GM21423 (cell line): Measurements from ENCODE around the gene ZDHHC3.
"Not testable (repeated sequence)": the region's sequence is repeated elsewhere in the genome, so short reads cannot be mapped to it uniquely, and the experiment has no call there.

ENCODE experiments used
- ATAC-seq: cut with Tn5 transposase; IDR thresholded peaks from one replicate; pipeline ENCODE4 v1.9.1; 2021; ENCODE audit warnings: mild to moderate bottlenecking, moderate library complexity; ENCODE audit not compliant: unreplicated experiment

Gene ZDHHC3

DNA sequence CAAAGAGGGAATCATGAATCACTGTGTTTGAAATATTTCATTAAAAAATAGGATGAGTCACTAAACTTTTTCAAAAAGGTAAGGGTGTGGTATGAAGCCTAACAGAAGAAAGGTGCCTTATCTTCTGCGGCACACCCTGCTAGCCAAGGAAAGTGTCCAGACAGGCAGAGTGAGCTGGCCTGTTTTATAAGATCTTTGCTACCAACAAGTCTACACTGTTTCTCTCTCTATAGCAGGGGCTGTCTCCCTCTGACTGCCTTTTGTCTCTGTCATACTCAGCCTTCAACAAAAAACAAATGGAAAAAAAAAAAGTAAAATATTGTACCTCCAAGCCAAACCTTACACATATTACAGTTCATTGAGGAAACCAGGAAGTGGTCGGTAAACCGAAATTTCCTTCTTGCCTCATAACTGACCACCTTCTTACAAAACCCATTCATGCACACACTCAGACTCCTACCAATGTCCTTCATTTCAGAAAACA lies 9.1 kb downstream of the ZDHHC3 start:
- ATAC-seq: no peak

DNA sequence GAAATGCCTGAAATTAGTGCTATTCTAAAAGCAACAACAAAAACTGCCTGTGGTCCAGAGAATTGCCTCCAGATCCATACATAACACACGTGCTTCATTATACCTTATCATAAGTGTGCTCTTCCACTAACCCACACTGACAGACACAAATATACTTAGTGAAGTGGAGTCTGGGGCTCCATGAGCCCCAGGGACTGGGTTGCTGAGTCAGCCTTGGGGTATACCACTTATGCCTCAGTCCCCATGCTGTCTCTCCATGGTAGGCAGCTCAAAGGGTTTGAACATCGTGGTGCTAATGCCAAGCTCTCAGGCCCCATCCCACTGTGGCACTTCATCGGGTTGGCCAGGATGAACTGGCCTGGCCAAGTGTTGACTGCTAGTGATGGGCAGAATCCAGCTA lies 10.8 kb downstream of the ZDHHC3 start:
- no peak for ATAC-seq

DNA sequence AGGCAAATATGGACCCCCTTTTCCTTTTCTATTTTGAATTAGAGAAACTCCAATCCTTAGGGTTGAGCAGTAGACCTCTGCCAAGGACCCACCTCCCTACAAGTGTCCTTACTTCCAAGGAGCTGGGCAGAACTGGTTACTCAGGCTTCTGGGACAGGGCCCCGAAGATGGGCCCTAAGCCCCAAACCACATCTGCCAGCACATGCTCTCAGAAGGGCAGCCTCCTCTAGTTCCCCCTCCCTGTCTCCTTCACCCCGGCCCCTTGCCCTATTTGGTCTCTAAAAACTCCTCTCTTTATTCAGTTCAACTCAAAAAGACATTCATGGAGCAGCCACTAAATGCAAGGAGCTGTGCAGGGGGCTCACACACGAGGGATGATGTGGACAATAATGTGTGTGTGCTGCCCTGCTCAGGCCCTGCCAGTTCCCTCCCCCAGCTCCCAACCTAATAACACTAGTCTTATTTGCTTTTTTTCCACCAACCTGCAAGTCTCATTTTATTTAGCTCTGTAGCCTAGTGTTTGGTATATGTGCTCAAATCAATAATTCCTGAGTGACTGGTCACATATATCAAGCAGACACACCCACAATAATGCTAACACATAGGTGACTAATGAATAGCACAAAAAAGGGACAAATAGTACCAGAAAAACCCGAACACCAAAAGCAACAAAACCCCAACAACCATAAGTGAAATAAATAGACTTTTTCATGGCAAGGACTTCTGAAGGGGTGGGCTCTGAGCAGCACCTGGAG lies 12.2 kb downstream of the ZDHHC3 start:
- no peak for ATAC-seq

DNA sequence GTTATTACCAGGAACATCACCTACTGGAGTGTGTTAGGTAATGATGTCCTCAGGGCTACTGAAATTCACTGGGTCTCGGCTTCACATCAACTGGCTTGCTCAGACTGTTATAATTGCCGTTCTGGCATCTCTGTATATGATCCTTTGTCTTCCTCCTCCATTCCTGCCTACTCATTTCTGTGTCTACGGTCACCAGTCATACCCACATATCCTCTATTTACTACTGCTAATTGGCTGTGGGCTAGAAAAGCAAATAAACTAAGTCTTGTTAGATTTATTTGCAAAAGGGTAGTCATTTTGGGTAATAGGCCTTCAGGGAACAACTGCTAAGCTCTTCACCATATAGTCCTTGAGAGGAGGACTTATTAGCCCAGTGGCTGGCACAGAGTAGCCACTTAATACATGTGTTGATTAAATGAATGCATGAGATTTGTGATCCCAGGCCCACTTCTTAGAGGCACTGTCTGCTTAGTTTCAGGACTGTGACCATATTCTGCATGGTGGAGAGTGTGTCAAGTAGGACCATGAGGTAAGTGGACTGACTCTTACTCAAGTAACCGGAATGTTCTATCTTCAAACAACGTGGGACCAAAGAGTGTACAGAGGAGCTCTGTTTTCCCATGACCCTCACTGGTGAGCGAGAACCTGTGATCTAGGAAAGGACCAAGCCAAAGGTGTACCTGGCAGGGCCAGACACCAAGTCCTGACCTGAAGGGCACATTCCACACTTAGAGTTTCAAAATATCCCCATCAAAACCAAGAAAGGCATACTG lies 13.2 kb downstream of the ZDHHC3 start:
- no peak for ATAC-seq

DNA sequence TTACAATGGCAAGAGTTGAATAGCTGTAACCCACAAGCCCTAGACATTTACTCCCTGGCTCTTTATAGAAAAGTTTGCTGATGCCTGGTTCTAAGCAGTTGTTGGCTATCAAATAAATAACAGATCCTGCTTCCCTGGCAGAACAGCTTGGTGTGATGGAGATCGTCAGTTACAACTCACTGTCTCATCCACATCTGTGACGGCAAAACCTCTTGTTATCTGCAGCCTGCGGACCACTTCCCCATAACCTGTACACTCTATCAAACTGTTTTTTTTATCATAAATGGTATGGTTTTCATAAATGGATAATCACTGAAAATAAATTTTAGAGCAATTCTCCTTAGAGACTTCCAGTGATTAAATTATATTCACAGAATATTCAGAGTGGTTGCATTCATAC lies 14.1 kb downstream of the ZDHHC3 start:
- no peak for ATAC-seq

DNA sequence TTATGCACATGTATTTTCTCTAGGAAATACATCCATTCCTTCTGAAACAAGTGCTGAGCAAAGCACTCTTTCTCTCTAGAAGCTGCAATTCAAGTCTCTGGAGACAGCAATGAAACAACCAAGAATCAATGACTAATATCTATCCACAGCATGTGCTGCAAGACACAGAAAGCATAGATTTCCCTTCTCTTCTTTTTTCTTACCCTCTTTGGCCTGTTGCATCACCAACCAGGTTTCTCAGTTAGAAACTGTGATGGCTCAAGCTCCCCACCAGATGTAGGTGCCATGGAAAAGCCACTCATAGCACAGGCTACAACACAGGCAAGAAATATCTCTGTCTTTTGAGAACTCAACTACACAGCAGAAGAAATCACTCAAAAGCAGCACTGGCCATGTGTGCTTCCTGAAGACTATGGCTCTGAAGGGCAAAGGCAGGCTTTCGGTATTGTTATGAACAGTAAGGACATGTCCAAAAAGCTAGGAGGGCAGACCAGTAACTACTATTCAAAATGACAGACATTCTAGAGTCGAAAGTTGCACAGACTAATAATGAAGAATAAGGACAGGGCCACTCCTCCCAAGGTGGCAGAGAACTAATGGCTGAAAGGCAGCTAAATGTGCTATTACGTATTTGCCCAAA lies 15.5 kb downstream of the ZDHHC3 start:
- no peak for ATAC-seq

DNA sequence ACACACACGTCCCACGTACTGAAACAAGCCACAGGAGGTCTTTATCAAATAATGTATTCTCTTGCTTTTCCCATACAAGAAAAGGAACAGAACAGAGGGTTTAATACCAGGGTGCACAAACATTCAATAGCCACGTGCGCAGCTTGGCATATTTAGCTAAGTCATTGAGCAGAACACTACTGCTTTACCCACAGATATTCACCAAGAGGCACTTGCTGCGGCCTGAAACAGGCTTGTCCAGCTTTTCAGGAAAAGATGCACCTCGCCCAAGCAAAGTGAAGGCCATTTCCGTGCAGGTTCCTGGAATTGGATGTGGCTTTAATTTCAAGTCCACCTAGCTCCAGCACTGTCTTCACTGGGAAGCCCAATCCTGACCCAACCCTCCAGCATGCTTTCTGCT lies 17.6 kb downstream of the ZDHHC3 start:
- no peak for ATAC-seq

DNA sequence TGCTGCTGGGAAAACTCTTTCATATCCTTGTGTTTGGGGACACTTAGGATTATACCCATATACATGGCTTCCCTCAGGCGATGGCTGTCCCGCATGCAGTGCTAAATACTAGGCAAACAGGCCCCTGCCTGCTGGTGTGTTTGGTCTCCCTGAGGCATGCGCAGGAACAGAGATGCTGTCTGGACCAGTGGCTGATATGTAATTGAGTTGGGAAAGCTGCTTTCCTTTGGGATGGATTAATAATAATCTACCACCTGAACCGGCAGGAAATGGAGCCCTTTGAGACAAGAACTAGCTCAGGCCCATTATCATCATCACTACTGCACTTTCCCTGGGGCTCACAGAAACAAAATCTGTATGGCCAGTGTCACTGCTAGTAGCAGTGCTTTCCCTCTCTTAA lies 18.0 kb downstream of the ZDHHC3 start:
- no peak for ATAC-seq

DNA sequence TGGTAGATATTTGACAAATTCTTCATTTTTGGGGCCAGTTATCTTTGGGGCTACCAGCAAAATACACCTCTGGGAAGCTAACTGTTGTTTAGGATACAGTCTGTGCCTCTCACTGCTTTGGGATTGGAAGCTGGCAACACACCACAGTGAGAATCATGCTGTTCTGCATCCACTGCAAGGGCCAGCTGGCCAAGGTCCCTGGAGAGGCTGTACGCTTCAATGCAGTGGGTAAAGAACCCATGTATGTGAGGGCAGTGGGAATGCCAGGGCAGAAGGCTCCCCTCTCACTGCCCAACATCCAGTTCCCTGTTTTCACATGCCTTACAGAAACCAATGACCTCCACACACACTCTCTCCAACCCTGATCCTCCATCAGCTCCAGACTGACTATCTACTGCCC lies 20.1 kb downstream of the ZDHHC3 start:
- ATAC-seq: no peak

DNA sequence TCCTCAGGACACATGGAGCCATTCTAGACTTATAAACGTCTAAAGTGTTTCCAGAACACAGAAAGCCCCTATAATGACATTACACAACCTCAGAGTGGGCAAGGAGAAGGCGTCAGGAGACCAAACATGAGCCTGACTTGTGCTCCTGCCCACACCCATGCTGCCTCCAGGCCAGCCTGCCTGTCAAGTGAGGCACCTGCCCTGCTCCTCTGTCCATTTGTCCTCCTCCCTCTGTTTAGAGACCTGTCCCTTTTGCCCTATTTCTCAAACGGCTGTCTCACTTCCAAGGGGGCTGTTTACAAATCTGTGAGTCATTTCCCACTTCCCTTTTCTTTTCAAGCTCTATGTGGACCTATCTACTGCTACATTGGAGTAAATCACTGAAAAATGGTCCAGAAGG lies 21.0 kb downstream of the ZDHHC3 start:
- peak; percentile 61 for ATAC-seq

DNA sequence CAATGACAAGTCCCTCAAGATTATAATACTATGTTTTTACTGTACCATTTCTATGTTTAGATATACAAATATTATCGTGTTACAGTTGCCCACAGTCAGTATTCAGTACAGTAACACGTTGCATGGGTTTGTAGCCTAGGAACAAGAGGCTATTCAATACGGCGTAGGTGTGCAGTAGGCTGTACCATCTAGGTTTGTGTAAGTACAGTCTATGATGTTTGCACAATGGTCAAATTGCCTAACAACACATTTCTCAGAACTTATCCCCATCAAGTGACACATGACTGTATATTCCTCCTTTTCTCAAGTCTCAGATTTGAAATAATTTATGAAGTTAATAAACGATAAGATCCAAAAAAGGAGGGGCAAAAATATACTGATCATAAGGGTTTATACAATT lies 21.7 kb downstream of the ZDHHC3 start:
- ATAC-seq: no peak

DNA sequence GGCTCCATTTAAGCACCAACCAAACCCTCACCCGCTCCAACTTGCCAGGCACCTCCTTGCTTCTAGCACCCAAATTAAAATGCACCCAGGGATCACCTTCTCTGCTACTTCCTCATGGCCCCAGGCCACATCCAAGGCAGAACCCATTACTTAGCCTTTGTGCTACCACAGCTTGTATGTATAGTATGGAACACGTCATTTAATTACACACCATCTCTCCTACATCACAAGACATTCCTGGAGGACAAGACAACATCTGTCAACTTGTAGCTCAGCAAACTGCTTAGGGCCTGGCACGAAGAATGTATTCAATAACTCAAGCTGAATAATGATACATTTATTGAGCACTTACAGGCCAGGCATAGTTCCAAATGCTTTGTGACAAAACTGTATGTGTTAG lies 23.3 kb downstream of the ZDHHC3 start:
- no peak for ATAC-seq

DNA sequence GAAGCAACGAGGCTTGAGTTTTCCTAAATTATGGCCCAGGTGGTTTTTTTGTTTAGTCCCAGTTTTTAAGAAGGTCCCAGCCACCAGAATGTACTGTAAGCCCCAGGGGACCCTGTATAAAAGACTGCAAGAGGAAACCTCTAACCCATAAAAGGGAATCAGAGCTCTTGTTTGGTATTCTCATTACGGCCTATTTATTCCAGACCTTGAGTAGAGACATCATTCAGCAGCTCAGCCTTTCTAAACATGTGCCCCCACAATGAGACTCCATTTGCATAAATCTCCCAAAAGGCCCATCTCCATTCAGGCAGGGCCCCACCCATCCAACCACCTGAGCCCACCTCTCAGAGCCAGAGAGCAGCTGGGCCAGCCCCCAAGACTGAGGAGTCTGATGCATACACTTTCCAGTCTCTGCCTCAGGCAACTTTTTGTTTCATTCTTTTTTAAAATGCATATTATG lies 25.7 kb downstream of the ZDHHC3 start:
- no peak for ATAC-seq

DNA sequence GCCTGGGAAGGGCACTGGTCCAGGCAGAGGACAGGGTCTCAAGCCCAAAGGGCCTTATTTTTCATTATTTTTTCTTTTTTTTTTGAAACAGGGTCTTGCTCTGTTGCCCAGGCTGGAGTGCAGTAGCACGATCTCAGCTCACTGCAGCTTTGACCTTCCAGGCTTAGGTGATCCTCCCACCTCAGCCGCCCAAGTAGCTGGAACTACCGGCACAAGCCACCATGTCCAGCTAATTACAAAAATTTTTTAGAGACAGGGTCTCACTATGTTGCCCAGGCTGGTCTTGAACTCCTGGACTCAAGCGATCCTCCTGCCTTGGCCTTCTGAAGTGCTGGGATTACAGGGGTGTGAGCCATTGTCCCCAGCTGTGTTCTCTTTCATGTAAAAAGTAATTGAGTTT lies 26.2 kb downstream of the ZDHHC3 start:
- ATAC-seq: not testable (repeated sequence)

DNA sequence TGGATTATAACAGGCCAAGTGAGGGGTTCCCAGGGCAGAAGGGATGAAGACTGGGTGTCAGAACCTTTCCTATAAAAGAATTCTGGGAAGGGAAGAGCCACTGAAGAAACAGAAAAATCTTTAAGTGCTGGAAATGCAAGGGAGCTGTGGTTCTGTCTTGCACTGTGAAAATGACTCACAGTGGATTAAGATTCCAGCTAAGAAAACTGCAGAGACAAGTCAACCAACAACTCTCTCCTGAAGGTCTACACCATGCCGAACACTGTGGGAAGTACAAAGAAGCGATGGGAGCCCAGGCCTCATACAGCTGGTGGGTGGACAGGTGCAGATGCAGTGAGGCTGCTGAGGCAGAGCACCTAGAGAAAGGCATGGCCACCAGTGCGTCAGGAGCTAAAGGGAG lies 27.7 kb downstream of the ZDHHC3 start:
- no peak for ATAC-seq

DNA sequence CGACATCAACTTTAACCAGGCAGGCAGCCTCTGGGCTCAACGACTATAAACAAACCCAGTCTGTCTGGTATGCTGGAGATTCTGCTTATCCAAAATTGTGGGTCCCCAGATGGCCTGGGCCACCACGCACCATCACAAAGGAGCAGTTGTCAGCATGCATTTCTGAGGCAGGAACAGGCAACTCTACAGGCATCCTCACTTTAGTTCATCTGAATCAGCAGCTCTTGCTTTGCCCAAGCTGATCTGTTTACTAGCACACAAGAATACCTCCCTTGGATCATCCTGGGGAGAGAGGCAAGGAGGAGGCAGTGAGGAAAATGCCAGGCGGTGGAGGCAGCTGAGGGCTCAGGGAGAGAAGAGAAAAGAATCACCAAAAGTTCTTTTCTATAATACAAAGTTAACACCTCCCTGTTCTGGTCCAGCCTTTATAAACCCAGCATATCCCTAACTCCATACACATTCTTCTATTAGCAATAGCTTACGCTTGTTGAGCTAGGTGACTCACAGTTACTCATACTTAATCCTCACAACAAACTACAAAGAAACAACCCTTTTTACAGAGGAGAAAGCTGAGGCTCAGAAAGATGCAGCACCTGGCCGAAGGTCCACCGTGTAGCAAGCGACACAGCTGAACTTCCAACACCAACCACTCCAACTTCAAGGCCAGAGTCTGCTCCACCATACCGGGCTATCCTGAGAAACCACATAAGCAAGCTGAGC lies 33.6 kb downstream of the ZDHHC3 start:
- ATAC-seq: no peak

DNA sequence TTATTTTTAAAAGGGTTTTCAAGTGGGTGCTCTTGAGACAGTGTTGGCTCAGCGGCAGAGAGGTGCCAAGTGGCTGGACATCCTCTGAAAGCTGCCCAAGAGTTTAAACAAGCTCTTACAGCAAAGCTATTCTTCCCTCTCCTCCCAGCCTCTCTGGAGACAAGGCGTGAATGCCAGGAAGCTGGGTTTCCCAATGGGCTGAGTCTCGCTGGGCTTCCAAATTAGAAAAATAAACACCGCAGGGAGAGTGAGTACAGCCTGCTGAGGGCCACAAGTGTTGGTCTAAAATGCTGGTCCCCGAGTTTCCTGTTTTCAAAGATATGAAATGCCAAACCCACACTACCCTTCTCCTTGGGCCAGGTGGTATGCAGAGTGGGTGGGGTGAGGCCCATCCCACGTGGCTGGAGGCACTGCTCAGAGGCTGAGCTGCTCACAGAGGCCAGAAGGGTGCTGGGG lies 36.4 kb downstream of the ZDHHC3 start:
- no peak for ATAC-seq

DNA sequence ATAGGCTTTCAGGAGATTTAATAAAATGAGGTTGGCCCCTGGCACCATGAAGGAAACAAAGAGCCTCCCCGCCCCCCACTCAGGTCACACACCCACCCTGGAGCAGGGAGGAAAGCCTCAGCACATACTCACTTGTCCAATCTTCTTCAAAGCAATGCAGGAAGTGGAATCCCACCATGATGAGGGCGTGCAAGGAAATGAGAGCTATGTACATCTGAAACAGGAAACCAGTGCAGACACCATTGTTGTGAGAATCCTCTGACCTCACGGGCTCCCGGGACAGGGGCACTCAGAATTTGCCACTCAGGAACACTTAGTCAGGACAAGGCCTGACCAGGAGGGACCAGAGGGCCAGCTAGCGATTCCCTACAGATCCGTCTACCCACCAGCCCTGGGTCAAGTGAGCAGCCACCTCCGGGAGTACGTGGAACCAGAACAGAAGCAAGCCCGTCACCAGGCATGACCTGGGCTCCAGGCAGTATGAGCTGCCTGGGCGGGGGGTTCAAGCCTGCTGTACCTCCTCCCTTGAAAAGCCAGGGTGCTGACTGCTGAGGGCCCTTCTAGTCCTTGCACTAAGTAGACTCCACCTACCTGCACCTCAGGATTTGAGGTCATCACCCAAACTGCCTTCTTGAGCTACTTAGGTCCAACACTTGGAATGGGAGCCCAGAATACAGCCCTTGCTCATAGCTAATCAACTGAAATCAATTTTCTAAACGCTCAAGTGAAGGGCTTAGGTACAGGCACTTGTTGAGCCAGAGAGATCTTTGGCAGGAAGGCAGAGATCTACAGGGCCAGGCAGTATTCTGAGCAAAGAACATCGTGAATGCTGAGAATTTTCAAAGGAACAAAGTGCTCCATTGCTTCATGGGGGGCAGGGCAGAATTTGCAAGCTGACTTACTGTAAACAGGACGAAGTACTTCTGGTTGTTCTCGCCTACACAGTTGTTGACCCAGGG lies 42.7 kb downstream of the ZDHHC3 start:
- no peak for ATAC-seq

DNA sequence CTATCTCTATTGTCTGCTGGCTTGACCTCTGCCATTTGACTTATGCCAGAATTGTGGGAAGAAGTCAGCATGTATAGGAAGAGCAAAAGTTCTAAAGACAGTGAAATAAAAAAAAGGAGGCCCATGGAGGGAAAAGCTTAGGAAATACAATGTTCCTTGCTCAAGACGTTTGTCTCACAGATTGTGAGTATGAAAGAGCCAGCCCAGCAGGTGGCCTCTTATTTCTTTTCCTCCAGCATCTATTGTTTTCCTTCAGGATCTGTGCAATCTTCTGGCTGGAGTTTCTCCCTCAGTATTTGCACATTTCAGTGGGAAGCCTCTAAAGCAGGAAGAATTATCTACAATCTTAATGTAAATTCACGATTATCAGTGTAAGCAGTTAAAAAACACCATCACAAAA lies 43.7 kb downstream of the ZDHHC3 start:
- ATAC-seq: no peak

DNA sequence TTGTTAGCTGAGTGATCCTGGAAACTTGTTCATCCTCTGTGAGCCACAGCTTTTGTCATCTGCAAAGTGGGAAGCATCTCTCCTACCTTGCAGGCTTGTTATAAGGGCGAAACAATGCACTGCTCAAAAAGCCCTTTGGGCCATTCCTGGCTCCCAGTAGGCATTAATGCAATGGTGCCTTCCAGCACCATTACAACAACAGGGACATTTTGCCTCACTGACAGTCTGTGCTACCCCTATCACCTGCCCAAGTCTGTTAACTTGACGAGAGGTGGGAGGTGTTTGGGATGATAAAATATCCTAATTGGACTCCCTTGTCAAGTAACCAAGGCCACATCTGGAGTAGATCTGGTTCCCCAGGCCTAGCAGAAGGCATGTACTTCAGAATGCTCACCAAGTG lies 44.2 kb downstream of the ZDHHC3 start:
- no peak for ATAC-seq
